CD4-positive, alpha-beta T cell treated with Interleukin-21 for 1 hour (primary cell): ENCODE data around the gene CDC14A.
A peak's percentile ranks its signal among the peaks of the same experiment; 100 is the strongest.

Experiments
- DNase-seq: peaks from one replicate; pipeline ENCODE4 v3.0.0-alpha.2; 2020

The CDC14A gene

GRCh38 chr1:100543640-100544039, 191.3 kb downstream of the CDC14A start:
- peak; percentile 50 for DNase-seq

- no peak for DNase-seq
These were observed 192.5 kb downstream of the CDC14A start for GRCh38 chr1:100544791-100545190.

- DNase-seq: no peak
These were observed 193.5 kb downstream of the CDC14A start for GRCh38 chr1:100545855-100546254.

GRCh38 chr1:100552031-100552430, 199.7 kb downstream of the CDC14A start:
- DNase-seq: no peak

- DNase-seq: no peak
These were observed 200.6 kb downstream of the CDC14A start for GRCh38 chr1:100552922-100553321.

GRCh38 chr1:100556181-100556580, 203.9 kb downstream of the CDC14A start:
- no peak for DNase-seq

- DNase-seq: no peak
These were observed 204.8 kb downstream of the CDC14A start for GRCh38 chr1:100556925-100557605.

GRCh38 chr1:100557606-100557953, 205.3 kb downstream of the CDC14A start:
- DNase-seq: no peak

- DNase-seq: no peak
These were observed 213.2 kb downstream of the CDC14A start for GRCh38 chr1:100565533-100565932.

- no peak for DNase-seq
These were observed 213.8 kb downstream of the CDC14A start for GRCh38 chr1:100565937-100566699.

- no peak for DNase-seq
These were observed 214.8 kb downstream of the CDC14A start for GRCh38 chr1:100567062-100567461.
